Measurements from ENCODE around the gene PTPRU.

PTPRU gene

DNA sequence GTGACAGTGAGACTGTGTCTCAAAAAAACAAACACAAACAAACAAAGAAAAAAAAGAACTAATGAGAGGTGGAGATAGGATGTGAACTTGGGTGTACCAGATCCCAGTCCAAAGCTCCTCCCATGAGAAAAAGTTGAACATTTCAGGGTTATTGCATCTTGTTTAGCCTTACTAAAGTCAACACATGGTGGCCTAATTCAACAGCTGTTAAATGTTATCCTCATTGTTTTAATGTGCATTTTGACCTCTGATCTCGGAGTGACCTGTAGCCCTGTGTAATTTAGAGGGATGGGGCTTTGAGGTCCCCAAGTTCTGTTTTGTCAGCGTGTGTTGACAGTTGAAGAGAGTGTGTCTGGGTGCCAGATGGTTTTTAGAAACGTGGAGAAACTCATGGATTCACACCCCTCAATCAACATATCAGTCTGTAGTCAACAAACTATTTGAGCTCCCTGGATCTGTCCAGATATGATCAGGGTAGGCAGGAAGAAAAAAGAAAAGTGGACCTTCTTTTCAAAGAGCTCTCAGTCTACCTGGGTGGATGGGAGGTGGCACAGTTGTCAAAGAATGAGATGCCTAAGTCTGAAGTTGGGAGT, 34.7 kb downstream of the PTPRU start:
- no peak for DNase-seq

DNA sequence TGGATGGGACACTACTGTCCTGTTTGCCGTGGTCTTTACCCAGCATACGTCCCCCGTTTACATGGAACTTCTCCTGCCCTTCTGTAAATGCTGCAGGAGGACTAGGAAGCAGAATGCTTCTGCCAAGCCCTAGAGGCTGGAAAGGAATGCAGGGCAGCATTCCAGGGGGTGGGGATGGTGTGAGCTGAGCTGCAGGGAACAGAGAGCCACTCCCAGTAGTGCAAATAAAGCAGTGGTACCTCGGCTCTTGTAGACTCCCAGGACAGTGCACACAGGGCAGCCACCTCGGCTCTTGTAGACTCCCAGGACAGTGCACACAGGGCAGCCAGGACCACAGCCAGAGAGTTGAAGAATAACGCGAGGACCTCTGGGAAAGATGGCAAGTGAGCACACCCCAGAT, 35.4 kb downstream of the PTPRU start:
- DNase-seq: no peak

DNA sequence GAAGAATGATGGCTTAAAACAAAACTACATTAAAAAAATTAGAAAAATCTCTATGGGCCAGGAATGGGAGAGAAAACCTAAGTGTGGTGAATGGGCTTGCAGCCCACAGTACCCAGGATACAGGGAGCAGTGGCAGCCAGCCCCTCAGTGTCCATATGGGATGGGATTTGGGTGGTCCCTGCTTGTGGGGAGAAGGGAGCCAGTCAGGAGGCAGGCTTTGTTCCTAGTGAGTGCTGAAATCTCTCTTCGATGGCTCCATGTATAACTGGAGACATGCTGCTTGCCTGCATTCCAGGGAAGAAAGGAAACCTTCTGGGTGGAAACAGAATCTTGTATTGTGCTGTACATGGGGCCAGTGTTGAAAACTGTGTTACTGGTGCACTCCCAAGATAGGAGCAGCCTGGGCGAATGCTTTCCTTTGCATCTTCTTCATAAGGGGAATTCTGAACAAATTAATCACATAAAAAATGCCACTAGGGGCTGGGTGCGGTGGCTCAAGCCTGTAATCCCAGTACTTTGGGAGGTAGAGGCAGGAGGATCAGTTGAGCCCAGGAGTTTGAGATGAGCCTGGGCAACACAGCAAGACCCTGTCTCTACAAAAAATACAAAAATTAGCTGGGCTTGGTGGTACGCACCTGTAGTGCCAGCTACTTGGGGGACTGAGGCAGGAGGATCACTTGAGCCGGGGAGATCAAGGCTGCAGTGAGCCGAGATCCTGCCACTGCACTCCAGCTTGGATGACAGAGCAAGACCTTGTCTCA, 36.0 kb downstream of the PTPRU start:
- no peak for DNase-seq

DNA sequence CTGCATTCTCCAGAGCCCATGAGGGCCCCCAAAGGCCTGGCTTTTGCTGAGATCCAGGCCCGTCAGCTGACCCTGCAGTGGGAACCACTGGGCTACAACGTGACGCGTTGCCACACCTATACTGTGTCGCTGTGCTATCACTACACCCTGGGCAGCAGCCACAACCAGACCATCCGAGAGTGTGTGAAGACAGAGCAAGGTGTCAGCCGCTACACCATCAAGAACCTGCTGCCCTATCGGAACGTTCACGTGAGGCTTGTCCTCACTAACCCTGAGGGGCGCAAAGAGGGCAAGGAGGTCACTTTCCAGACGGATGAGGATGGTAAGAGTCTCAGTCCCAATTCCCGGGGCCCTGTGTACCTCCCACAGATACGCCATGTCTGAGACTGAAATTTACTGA, 39.1 kb downstream of the PTPRU start:
- no peak for DNase-seq

DNA sequence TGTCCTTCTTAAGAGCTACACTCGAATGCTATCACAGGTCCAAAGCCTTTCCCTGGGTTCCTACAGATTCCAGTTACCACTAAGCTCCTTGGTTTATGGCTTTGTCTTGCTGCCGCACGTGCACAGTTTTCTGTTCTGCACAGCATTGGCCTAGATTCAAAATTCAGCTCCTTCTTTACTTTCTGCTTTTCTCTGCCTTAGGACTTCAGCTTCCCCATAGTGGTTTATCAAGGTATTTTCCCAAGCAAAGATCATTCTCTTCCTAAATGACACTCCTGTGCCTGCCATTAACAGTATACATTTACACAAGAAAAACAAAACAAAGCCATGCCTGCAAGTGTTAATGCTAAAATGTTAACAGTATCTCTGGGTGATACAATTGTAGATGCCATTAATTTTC, 41.8 kb downstream of the PTPRU start:
- DNase-seq: no peak

DNA sequence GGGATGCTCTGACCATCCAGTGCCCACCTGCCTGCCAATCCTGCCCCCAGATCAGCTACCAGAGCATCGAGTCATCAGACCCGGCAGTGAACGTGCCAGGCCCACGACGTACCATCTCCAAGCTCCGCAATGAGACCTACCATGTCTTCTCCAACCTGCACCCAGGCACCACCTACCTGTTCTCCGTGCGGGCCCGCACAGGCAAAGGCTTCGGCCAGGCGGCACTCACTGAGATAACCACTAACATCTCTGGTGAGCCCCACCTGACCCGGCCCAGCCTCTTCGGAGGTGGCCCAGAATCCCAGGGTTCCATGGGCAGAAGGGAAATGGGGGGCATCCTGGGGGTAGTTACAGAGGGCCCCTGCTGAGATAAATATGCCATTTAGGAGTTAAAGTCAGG, 43.1 kb downstream of the PTPRU start:
- no peak for DNase-seq

DNA sequence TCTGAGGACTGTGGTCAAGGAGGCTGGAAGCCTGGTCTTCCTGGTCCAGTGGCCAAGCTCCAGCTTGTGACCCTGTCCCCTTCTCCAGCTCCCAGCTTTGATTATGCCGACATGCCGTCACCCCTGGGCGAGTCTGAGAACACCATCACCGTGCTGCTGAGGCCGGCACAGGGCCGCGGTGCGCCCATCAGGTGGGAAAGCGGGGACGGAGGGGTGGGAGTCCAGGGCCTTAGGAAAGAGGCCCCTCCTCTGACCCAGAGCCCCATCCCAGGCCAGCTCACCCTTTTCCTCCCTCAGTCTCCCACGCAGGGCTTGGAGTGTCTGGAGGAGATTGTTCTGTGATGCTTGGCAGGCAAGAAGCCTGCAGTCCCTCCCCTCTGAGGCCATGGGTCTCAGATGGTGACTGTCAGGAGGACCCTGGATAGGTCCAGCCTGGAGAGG, 43.6 kb downstream of the PTPRU start:
- no peak for DNase-seq

DNA sequence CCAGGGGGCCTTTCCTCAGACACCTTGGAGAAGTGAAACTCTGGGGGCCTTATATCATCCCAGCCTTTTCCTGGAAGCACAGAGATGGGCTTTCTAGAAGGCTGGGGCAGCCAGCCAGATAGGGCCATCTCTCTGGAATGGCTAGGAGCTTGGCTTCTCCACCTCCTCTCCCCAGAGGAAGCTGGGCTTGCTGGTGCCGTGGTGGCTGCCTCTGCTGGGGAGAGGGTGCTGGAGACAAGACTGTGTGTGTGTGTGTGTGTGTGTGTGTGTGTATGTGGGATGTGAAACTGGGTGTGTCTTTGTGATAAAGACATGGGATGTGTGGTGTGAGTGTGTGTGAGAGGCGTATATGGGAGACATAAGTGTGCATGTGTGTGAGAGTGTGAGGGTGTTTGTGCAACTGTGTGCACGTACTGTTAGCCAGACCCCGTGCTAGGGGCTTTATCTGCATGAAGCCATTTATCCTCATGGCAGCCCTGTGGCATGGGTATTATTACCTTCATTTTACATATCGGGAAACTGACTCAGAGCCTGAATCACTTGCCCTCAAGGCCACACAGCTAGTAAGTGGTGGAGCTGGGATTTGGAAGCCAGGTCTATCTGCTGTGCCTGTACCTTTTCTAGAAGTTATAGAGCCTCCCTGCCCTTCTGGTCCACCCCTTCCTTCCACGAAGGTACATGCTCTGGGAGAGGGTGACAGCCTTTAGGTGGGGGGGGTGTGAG, 44.2 kb downstream of the PTPRU start:
- no peak for DNase-seq

DNA sequence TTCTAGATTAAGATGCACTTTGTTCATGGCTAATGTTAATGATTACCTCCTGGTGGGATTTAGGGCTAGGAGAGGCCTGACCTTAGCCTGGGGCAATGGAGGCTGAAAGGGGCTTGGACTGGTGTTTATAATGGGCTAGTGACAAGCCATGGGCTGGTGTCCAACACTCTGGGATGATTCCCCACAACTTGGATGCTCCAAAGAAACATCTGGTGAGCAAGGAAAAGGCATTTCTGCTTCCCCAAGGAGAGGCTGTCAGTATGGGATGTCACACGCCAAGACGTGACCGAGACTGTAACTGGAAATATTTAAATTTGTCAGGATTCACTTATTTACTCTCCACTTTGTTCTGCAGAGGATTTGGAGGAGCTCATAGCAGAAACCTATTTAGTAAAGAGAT, 45.2 kb downstream of the PTPRU start:
- no peak for DNase-seq

DNA sequence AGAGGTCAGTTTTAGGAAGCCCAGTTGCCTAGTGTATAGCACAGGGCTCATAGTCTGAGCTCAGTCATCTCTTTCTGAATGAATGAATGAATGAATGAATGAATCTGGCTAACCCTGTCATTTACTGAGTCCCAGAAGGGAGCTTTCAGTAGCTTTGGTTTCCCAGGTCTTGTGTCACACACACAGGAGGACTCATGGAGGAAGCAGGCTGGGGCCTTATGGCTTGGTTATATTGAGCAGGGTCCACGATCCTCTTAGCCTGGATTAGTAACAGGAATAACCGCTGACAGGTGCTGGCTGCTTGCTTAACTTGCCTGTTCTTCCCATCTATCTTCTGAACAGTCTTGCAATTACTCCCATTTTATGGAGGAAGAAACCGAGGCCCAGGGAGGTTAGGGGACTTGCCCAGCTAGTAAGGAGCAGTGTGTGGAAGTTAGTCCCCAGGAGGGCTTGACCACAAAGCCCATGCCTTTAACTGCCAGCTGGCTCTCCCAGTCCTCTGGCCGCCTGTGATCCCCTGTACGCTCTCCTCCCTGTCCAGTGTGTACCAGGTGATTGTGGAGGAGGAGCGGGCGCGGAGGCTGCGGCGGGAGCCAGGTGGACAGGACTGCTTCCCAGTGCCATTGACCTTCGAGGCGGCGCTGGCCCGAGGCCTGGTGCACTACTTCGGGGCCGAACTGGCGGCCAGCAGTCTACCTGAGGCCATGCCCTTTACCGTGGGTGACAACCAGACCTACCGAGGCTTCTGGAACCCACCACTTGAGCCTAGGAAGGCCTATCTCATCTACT, 46.0 kb downstream of the PTPRU start:
- no peak for DNase-seq

DNA sequence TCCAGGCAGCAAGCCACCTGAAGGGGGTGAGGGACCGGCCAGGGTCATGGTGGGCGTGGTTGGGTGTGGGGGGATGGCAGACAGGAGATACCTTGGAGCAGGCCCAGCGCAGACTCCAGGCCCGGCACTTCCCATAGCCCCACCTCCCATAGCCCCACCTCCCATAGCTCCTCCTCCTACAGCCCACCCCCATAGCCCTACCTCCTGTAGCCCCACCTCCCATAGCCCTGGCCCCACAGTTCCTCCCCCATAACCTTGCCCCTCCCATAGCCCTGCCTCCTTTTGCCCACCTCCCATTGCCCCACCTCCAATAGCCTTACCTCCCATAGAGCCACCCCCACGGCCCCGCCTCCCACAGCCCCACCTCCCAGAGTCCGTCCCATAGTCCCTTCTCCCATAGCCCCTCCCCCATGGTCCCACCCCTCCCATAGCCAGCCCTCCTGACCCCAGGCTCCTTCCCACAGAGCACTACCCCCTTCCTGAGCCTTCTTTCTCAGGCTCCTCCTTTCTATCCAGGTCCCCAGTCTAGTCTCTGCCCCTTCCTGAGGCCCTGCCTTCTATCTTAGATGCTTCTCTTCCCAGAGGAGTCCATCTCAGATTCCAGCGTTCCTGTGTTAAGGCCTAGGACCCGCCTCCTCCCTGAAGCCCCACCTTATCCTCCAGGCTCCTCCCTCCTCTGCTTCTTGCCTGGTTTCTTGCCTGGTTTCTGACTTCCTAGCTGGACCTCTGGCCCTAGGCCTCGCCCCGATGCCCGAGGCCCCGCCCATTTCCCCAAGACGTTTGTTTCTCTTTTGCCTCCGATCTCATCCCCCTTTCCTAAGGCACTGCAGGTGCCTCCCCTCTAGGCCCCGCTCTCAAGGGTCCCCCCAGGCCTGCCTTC, 46.8 kb downstream of the PTPRU start:
- no peak for DNase-seq

DNA sequence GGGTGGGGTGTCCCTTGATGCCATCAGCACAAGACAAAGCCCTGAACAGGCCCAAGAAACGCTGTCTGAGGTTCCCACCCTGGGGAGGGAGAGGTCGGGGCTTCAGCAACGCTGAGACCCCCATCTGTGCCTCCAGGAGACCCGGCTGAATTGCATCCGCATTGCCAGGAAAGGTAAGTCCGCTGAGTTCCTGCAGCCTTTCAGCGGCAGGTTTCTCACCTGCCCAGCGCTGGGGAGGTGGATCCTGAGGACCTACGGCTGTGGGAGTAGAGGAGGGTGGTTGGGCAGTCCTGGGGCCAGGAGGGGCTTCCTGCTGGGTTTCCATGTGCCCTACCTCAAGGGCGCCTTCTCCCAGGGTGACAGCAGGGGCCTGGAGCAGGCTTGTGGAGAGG, 47.5 kb downstream of the PTPRU start:
- DNase-seq: no peak

DNA sequence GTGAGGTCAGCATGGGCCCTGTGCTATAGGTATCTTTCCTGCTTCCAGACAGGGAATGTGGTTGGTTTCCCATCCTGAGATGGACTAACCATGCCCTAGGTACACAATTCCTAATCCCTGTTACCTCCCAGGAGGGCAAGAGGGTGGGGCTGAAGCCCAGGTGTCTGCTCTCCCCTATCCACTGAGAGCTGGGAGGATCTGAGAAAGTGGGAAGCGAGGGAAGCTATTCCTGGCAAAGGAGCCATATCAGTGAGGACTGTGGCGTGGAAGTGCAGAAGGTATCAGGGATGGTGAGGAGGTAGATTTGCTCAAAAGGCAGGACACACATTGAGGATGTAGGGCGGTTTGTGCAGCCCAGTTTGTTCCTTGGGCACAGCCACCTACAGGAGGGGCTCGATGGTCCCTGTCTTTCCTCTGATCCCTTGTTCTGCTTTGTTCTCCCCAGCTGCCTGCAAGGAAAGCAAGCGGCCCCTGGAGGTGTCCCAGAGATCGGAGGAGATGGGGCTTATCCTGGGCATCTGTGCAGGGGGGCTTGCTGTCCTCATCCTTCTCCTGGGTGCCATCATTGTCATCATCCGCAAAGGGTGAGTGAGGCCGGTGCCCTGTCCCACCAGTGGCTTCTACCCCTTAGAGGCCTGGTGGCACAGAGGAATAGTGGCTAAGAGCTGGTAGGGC, 48.1 kb downstream of the PTPRU start:
- no peak for DNase-seq

DNA sequence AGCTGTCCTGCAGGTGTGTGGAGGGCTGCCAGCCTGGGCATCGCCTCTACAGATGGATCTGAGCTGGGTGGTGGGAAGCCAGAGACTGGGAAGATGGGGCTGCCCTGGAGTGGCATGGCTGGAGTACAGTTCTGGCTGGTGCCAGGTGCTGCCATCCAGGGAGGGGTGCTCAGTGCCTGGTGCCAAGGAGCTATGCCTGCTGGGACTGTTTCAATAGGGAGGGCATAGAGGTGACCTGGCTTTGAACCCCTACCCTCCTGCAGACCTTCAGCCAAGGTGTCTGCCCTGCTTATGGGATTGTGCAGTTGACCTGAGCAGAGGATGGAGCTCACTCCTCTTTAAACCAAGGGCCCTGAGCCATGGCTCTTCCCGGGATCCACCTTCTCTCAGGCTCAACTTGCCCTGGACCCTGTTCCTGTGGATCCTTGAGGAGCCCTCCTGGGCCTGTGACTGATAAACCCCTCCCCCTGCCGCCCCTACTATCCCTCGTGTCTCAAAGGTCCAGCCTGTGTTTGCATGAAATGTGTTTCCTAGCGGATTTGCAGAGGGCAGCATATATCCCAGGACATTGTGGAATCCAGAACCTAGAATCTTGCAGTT, 48.7 kb downstream of the PTPRU start:
- DNase-seq: no peak

DNA sequence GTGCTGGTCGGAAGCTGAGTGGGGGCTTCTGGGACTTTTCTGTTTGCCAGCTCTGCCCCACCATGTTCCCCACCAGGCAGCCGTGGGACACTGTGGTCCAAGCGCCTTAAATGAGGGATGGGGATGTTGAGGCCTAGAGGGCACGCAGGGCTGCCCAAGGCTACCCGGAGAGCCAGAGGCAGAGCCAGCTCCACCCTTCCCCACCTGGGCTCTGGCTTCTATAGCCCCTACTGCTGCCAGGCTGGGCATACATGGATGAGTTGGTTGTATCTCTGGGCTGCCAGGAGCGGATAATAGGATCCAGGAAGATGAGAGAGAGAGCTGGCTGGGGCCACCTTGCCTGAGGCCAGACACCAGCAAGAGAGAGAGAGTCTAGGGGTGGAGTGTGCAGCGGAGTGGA, 49.4 kb downstream of the PTPRU start:
- DNase-seq: no peak

DNA sequence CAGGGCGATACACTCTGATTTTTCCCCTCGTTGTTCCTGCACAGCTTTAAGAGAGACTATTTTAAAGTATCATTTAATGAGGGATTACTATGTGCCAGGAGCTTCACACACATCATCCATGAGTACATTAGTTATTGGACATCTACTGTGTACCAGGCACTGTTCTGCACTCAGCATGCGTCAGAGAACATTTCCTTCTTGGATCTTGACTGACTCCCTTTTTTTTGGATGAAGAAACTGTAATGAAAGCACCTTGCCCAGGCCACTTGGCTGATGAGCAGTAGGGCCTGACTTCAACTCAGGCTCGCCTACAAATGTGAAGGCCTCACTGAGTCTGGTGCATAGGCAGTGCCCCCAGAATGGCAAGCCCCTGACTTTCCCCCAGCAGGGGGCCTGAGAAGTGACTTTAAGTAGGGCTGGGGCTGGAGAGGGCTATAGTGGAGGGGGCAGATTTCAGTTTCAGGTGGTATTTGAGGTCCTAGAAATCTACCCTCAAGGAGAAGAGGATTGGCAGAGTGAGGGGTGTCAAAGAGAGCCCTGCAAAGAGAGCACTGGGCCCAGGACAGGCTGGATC, 50.0 kb downstream of the PTPRU start:
- DNase-seq: no peak

DNA sequence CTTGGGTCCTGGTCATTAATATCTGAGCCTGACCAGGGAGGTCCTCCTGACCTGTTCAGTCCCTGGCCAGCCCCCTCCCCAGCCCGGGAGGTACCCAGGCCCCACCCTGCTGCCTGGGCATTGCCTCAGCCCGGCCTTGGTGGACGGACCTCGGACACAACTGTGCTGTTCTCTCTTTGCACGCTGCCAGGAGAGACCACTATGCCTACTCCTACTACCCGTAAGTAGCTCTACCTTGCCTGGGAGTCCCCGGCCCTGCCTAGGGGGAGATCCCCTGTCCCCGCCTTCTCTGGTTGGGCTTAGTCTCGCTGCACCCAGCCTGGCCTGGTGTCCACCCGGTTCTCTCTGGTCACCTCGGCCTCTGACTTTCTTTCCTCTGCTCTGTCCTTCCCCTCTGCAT, 53.2 kb downstream of the PTPRU start:
- DNase-seq: no peak

DNA sequence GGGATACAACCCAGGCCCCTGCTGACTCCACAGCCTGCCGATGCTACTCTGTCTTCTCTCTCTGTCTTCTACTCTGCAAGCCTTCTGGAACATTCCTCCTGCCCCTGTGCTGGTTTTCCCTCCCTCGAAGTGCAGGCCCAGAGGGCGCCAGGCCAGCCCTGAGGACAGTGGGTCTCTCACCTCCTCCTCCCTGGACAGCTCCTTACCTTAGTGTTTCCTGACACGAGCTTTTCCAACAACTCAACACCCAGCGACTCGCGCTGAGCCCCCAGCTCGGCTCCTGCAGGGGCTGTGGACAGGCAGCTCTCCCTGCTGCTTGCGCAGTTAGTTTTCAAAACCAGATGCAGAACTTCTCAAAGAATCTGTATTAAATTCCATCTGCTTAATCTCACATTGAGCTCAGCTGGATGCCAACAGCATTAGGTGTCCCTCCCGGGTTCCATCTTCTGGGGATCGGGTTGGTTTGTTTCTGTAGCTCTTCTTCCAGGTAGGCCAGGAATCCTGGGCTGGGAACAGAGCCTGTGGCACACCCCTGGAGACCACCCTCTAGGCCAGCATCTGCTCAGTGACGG, 54.2 kb downstream of the PTPRU start:
- no peak for DNase-seq

DNA sequence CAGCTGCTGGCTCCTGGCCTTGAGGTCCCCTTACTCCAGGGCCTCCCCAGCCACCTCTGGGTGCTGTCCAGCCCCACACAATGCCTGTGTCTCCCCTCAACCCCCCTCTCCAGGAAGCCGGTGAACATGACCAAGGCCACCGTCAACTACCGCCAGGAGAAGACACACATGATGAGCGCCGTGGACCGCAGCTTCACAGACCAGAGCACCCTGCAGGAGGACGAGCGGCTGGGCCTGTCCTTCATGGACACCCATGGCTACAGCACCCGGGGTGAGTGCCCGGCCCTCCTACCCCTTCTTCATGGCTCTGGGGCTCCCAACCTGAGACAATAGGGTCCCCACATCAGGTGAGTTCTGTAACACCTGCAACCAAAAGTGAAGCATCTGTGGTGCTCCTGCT, 55.4 kb downstream of the PTPRU start:
- no peak for DNase-seq

DNA sequence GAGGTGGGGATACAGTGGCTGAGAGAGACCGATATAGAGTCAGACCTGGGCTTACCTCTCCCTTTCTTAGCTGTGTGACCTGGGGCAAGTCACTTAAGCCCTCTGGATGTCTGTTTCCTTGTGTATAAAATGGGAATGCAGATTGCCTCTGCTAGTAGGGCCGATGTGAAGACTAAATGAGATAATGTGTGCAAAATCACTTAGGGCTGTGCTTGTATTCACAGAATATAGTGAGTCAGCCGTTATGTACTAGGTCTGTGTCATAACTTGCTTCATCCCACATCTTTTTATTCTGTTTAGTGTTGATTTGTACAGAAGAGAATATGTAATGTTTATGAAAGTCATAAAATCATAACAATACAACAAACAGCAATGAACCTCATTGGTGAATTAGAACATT, 56.0 kb downstream of the PTPRU start:
- no peak for DNase-seq

DNA sequence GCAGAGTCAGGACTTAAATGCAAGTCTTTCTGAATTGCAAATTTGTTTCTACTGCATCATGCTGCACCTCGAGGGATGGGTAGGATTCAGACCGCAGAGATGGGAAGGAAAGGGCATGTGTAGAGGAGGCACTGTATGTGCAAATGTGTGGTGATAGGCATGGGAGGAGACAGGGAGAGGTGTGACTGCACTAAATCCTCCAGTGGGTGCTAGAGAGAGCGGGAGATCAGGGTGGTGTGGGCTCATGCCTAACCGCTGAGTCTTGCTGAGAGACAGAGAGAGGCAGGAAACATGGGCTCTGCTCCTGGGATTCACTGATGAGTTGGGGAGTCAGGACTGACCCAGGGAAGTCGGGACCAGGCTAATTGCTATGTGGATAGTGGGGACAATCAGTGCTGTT, 61.1 kb downstream of the PTPRU start:
- no peak for DNase-seq

Data from GF-D8 (cell line).